Tibial nerve (tissue), 4 donors: ENCODE results near the gene CTBP2.

ENCODE experiments used
- EP300 ChIP-seq, 2 donors: sonication (generic); formaldehyde crosslinking; IDR thresholded peaks; one replicate each; pipeline ENCODE4 v1.6.1; 2017; ENCODE audit warnings: antibody characterized with exemption in 2 of 2, mild to moderate bottlenecking in 1 of 2
- POLR2A ChIP-seq, 2 donors: fragments of 450-650 bp; IDR thresholded peaks; one replicate each; pipeline ENCODE4 v1.6.1; 2017; ENCODE audit warnings: antibody characterized with exemption in 2 of 2, mild to moderate bottlenecking in 2 of 2, moderate library complexity in 2 of 2
- TF ChIP-seq, protein P1 (sequence below), 5 experiments: fragments of 200-600 bp in 3 of 5; fragments of 450-650 bp in 2 of 5; sonication (generic) in 3 of 5; IDR thresholded peaks; one replicate each; pipeline ENCODE4 v1.5.1; 2016 to 2019; ENCODE audit warnings: antibody characterized with exemption in 5 of 5, mild to moderate bottlenecking in 3 of 5, moderate library complexity in 2 of 5

DNA sequence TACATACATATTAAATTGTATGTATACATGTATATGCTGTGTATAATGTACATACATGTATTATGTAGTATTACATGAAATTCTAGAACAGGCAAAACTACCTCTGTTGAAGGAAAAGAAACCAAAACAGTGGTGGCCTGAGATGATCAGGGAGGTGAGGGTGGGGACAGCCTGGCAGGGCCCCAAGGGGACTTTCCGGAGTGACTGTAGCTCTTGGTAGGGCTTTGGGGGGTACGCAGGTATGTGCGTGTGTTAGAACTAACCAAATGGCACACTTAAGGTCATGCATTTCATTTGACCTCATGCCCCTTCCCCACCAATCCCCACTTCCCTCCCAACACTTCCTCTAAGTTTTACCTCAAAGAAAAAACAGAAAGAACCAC is 31.3 kb downstream of the CTBP2 start:
- TF ChIP-seq POLR2A (IDR thresholded peaks at IDR 0.05), result no peak
- TF ChIP-seq, protein P1, sequence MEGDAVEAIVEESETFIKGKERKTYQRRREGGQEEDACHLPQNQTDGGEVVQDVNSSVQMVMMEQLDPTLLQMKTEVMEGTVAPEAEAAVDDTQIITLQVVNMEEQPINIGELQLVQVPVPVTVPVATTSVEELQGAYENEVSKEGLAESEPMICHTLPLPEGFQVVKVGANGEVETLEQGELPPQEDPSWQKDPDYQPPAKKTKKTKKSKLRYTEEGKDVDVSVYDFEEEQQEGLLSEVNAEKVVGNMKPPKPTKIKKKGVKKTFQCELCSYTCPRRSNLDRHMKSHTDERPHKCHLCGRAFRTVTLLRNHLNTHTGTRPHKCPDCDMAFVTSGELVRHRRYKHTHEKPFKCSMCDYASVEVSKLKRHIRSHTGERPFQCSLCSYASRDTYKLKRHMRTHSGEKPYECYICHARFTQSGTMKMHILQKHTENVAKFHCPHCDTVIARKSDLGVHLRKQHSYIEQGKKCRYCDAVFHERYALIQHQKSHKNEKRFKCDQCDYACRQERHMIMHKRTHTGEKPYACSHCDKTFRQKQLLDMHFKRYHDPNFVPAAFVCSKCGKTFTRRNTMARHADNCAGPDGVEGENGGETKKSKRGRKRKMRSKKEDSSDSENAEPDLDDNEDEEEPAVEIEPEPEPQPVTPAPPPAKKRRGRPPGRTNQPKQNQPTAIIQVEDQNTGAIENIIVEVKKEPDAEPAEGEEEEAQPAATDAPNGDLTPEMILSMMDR (IDR thresholded peaks at IDR 0.05), result no peak
- no peak for TF ChIP-seq EP300 (IDR thresholded peaks at IDR 0.05)
